K562 (cell line): ENCODE data around the gene TBC1D1. TPM values are rescaled to one million over a fixed set of nuclear protein-coding genes. Genes with fewer than 3 reads are reported as not detected.

Experiments used
- ATAC-seq: fragments of 200-7000 bp; cut with Tn5 transposase; 3 replicates; pipeline ENCODE4 v1.9.1; 2020; ENCODE audit warnings: moderate library complexity
- BruUV-seq: library from RNA; stranded (reverse); fragments of 400-500 nt; replicated peaks from 2 replicates; lab custom pipeline; 2021; lab: Mats Ljungman, UMichigan
- CTCF ChIA-PET: fragments of 300-600 bp; formaldehyde crosslinking; extraction: SDS; loops from one replicate; lab custom pipeline; 2021; ENCODE audit warnings: low intra/inter-chr PET ratio; lab: Yijun Ruan, JAX
- POLR2A ChIA-PET: fragments of 300-600, 350-650 bp; sonication (Branson Sonifier 250); formaldehyde crosslinking; extraction: SDS; loops from one replicate; lab custom pipeline; 2021; ENCODE audit warnings: antibody characterized with exemption, inconsistent platforms; lab: Yijun Ruan, JAX
- DNase-seq, 4 experiments: peaks; one replicate each; pipeline versions ENCODE4 v3.0.0 to v3.0.0-alpha.2; 2011 to 2018; ENCODE audit warnings: low spot score in 3 of 4, mixed read lengths in 3 of 4; ENCODE audit errors: extremely low read depth in 1 of 4
- FAIRE-seq: peaks from 2 replicates; lab custom pipeline; 2011; peaks lifted over from hg19 to GRCh38; lab: Jason Lieb, UNC
- H2AFZ ChIP-seq: 2 replicates; pipeline ENCODE4 v1.6.0; 2011; ENCODE audit warnings: low read depth, low read length, control low read depth, inconsistent platforms
- H3K27ac ChIP-seq: fragments of 200-600 bp; 3 replicates; pipeline ENCODE4 v1.8.0; 2011; ENCODE audit warnings: low read depth, mild to moderate bottlenecking, control low read depth, inconsistent platforms, low read length, moderate library complexity, mixed read lengths; ENCODE audit errors: extremely low read depth
- H3K27me3 ChIP-seq, 2 experiments: fragments of 300-600 bp in 1 of 2; 2 replicates in 1 of 2; 3 replicates in 1 of 2; pipeline versions ENCODE4 v1.6.0 to v1.8.0; 2011; ENCODE audit warnings: inconsistent platforms in 2 of 2, low read length in 2 of 2, mild to moderate bottlenecking in 1 of 2, mixed read lengths in 1 of 2, moderate library complexity in 1 of 2; ENCODE audit not compliant: control insufficient read depth in 2 of 2, insufficient read depth in 2 of 2
- H3K36me3 ChIP-seq: fragments of 300-600 bp; 3 replicates; pipeline ENCODE4 v1.8.0; 2011; ENCODE audit warnings: mild to moderate bottlenecking, low read length, inconsistent platforms; ENCODE audit not compliant: control insufficient read depth, insufficient read depth
- H3K4me1 ChIP-seq, 2 experiments: fragments of 200-600 bp in 1 of 2; replicated peaks in 1 of 2; 2 replicates in 1 of 2; 3 replicates in 1 of 2; pipeline versions ENCODE4 v1.5.1 to v1.8.0; 2011; ENCODE audit warnings: inconsistent platforms in 2 of 2, low read length in 2 of 2, mild to moderate bottlenecking in 1 of 2, mixed read lengths in 1 of 2, moderate library complexity in 1 of 2; ENCODE audit not compliant: control insufficient read depth in 2 of 2, insufficient read depth in 2 of 2
- H3K4me2 ChIP-seq: 2 replicates; pipeline ENCODE4 v1.6.1; 2011; ENCODE audit warnings: low read length, control low read depth, inconsistent platforms, mixed read lengths; ENCODE audit not compliant: insufficient read depth
- H3K4me3 ChIP-seq: fragments of 200-600 bp; sonication (generic), shearing (Covaris generic); 2 replicates; pipeline ENCODE4 v1.5.1; 2016; ENCODE audit warnings: control low read depth, inconsistent platforms
- H3K79me2 ChIP-seq: fragments of 200-600 bp; 3 replicates; pipeline ENCODE4 v1.8.0; 2011; ENCODE audit warnings: low read length, inconsistent platforms; ENCODE audit not compliant: control insufficient read depth, insufficient read depth
- H3K9ac ChIP-seq, 2 experiments: 2 replicates each; pipeline versions ENCODE4 v1.6.0 to v1.6.1; 2011; ENCODE audit warnings: low read depth in 2 of 2, low read length in 2 of 2, control low read depth in 1 of 2, inconsistent platforms in 1 of 2, mild to moderate bottlenecking in 1 of 2, mixed read lengths in 1 of 2; ENCODE audit not compliant: insufficient read depth in 1 of 2
- H3K9me1 ChIP-seq: one replicate; pipeline ENCODE4 v1.6.0; 2011; ENCODE audit warnings: inconsistent platforms, mild to moderate bottlenecking, low read length, moderate library complexity; ENCODE audit not compliant: control insufficient read depth, insufficient read depth
- H3K9me3 ChIP-seq: replicated peaks from 2 replicates; pipeline ENCODE4 v1.5.1; 2011; ENCODE audit warnings: low read depth, low read length, inconsistent platforms; ENCODE audit not compliant: control insufficient read depth, insufficient read depth
- H4K20me1 ChIP-seq: replicated peaks from 2 replicates; pipeline ENCODE4 v1.6.1; 2011; ENCODE audit warnings: low read length, inconsistent platforms, mixed read lengths; ENCODE audit not compliant: control insufficient read depth, insufficient read depth
- CC2D1A ChIP-seq: fragments of 450-650 bp; IDR thresholded peaks from 2 replicates; pipeline ENCODE4 v1.6.1; 2017; ENCODE audit warnings: mild to moderate bottlenecking
- GABPA ChIP-seq: fragments of 200-800 bp; sonication (Bioruptor generic); conservative IDR thresholded peaks from 2 replicates; pipeline ENCODE4 v1.6.1; 2016; ENCODE audit warnings: low read depth, missing genetic modification characterization, missing compliant biosample characterization
- ID3 ChIP-seq, 2 experiments: fragments of 250-450 bp in 1 of 2; fragments of 450-650 bp in 1 of 2; sonication (Bioruptor Pico) in 1 of 2; IDR thresholded peaks; 2 replicates each; pipeline versions ENCODE4 v1.6.1 to v1.8.0; 2016 to 2021; ENCODE audit warnings: mild to moderate bottlenecking in 2 of 2, moderate library complexity in 2 of 2, missing compliant biosample characterization in 1 of 2, missing genetic modification characterization in 1 of 2
- KAT2B ChIP-seq: IDR thresholded peaks from one replicate; pipeline ENCODE4 v1.6.1; 2012; ENCODE audit warnings: low read depth, mild to moderate bottlenecking, control low read depth, inconsistent platforms, low read length, moderate library complexity
- TFAM ChIP-seq: fragments of 250-450 bp; sonication (Bioruptor Pico); conservative IDR thresholded peaks from 2 replicates; pipeline ENCODE4 v1.5.0; 2021; ENCODE audit warnings: mild to moderate bottlenecking, moderate library complexity
- WGBS: fragments of 100-300 bp; shearing (Covaris generic); methylation state at CpG from one replicate; pipeline ENCODE4 v1.1.6; 2016; ENCODE audit warnings: low coverage, mixed read lengths; ENCODE audit not compliant: insufficient coverage; ENCODE audit errors: missing lambda C conversion rate; 5-methylcytosine and 5-hydroxymethylcytosine counted together
- in situ Hi-C: fragments of 300-500 bp; cut with MboI; formaldehyde crosslinking; loops from 4 replicates; pipeline ENCODE4 v1.15.0; 2018; ENCODE audit warnings: inconsistent platforms, mixed read lengths
- intact Hi-C: fragments of 100-400 bp; cut with micrococcal nuclease; formaldehyde crosslinking; loops from 2 replicates; pipeline ENCODE4 v1.14.2; 2022
- polyA plus RNA-seq, 8 experiments: library from polyadenylated mRNA; depleted of rRNA in 4 of 8; stranded (reverse) in 5 of 8; unstranded in 3 of 8; fragments of >200 nt; fragmentation: Nextera tagmentation in 2 of 8; fragmentation: Illumina TruSeq in 1 of 8; extraction: Ambion mirVana in 2 of 8; extraction: Trizol in 1 of 8; gene quantifications; 2 replicates each; pipeline versions ENCODE4 v1.2.1 to v1.2.3, GENCODE V29; 2011 to 2014; ENCODE audit warnings: inconsistent platforms in 1 of 8, missing spikeins in 1 of 8
- total RNA-seq, 7 experiments: library from RNA; depleted of rRNA in 6 of 7; stranded (reverse); fragments of >200 nt in 6 of 7; fragmentation: Illumina TruSeq in 2 of 7; extraction: Trizol in 2 of 7; gene quantifications; 2 replicates each; pipeline versions ENCODE4 v1.2.1 to v1.2.3, GENCODE V29; 2011 to 2021; ENCODE audit warnings: low replicate concordance in 1 of 7

The TBC1D1 gene
- total and polyA plus RNA-seq, 9 of the 15 experiments (the other 6 are each of a cell fraction or from before 2014, with no cell fraction given) = 0.59 to 14.2 (median 8.8) TPM

GRCh38 chr4:38073596-38074234, 182.8 kb downstream of the TBC1D1 start:
- Histone ChIP-seq H4K20me1 (0 out of 2 replicates have a peak, but pooled peaks cover 2% of the 10 kb centered on the region), H3K9ac (no peak overlapping the region), H2AFZ (no peak overlapping the region), H3K27me3 (no peaks in the 10 kb centered on the region), H3K79me2 (no peaks in the 10 kb centered on the region), H3K36me3 (no peaks in the 10 kb centered on the region), H3K27ac (no peak overlapping the region), H3K4me1 (peaks cover 3 to 10% of the 10 kb centered on the region in 2 experiments; a peak in 4 of 5 replicates), H3K4me3 (no peak overlapping the region), H3K4me2 (no peak overlapping the region), H3K9me1 (no peaks in the 10 kb centered on the region), H3K9me3 (no peaks in the 10 kb centered on the region)
- TF ChIP-seq GABPA (tag) (no peak), KAT2B (no peak), TFAM (CRISPR knock-in tag) (no peak), ID3 (CRISPR knock-in tag; IDR thresholded peaks at IDR 0.05) (no peak), ID3 (tag; IDR thresholded peaks at IDR 0.05) (no peak), CC2D1A (no peak)
- intact Hi-C loops (no loop called here), in situ Hi-C loops (loop anchor here (10.0 to 25.0 kb wide), 2 partner anchors 241 to 1064 kb away; no protein-coding TSS in a partner anchor)
- no peak for ATAC-seq
- 40% methylated on average over 4 of the region's 4 CpGs for WGBS
- POLR2A ChIA-PET = interaction anchor here (0.9 kb wide), 1 partner anchor 16 kb away, joined by 4 read pairs; no protein-coding TSS in a partner anchor
- CTCF ChIA-PET = interaction anchor here (0.6 kb wide), 1 partner anchor 12 kb away, joined by 5 read pairs; no protein-coding TSS in a partner anchor
- DNase-seq = no peak
- FAIRE-seq = no peak
- BruUV-seq = no TSS peak
